HG03571 (cell line): ENCODE results near the gene MXRA7.
"Not testable (repeated sequence)": the region's sequence is repeated elsewhere in the genome, so short reads cannot be mapped to it uniquely, and the experiment has no call there.

Experiments used
- ATAC-seq: cut with Tn5 transposase; IDR thresholded peaks from one replicate; pipeline ENCODE4 v1.9.1; 2021; ENCODE audit not compliant: unreplicated experiment

Gene MXRA7

GRCh38 chr17:76735586-76736348, 25.0 kb upstream of the MXRA7 start:
- ATAC-seq = no peak

DNA sequence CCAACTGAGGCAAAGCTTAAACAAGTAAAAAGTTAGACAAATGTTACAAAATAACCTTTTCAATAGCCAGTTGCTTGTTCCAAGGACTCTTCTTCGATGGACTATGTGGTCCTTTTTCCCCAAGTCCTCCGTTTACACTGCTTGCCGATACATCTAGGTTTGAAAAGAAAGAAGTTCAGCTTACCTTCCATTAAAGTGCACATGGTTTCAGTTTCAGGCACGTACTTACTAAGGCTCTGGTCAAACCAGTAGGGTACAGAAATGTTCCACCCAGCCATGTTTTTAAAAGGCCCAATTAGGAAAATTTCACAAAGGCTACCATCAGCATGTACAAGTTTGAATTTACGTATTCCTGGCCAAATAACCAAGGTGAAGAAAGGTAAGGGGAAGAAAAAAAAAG, 24.2 kb upstream of the MXRA7 start:
- ATAC-seq = no peak

DNA sequence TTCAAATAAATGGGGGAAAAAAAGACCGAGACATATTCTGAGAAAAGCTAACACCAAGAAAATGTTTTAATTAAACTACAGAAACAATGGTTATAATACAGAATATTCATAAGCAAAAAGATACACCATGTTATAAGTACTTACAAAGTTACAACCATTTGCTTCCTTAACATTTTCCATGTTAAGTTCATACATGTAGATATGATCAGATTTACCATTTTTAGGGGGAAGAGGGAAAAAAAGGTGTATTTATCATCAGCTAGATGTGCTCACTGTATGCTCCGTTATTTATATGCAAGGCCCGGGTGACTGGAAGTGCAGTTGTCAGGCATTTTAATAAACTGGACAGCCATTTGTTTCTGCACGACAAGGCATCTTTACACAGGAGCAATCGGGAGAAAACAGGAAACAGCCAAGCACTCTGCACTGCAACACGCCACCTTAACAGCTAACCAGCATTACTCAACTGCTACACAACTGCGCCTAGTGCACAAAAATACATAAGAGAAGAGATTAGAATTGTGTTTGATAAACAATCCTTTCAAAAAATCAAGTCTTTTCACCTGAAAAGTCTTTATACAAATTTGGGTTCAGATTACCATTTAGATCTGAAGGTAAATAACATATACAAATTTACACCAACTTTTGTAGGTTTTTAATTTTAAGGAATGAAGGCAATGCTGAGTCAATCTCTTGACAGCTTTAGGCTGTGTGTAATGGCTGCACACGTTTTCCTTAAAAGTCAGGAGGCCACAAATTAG, 23.5 kb upstream of the MXRA7 start:
- ATAC-seq = no peak

DNA sequence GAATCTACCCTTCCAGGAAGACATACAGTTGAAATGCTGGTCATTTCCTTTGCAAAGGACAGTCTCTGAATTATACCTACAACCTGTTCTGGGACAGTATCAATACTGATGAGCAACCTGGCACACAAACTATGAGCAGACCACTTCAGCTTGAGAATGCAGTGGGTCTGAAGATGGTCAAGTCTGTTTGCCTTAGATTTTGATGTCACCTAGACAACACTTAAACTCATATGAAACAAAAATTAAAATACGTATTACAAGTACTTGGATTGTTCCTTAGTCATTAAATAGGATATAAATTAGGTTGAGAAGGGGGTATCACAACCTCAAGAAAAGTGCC, 22.8 kb upstream of the MXRA7 start:
- no peak for ATAC-seq

GRCh38 chr17:76732734-76733617, 22.2 kb upstream of the MXRA7 start:
- ATAC-seq = no peak

DNA sequence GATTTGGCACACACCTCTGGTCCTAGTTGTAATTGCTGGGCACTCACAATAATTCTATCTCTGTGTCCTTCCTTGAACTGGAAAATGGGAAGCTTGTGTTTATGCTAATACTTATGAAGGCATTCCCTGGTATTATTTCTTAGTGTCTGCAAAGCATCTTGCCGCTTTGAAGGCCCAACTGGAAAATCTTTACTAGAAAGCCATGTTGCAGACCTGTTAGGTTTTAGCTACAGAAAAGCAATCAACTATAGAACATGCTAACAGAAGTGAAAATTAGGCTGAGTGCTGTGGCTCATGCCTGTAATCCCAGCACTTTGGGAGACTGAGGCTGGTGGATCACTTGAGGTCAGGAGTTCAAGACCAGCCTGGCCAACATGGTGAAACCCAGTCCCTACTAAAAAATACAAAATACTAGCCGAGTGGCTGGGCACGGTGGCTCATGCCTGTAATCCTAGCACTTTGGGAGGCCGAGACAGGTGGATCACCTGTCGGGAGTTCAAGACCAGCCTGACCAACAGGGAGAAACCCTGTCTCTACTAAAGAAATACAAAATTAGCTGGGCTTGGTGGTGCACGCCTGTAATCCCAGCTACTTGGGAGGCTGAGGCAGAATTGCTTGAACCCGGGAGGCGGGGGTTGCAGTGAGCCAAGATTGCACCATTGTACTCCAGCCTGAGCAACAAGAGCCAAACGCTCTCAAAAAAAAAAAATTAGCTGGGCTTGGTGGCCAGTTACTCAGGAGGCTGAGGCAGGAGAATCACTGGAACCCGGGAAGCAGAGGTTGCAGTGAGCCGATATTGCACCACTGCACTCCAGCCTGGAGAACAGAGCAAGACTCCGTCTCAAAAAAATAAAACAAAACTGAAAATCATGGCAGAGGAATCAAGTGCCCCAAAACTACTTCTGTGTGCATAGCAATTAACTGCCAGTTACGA, 21.3 kb upstream of the MXRA7 start:
- ATAC-seq = not testable (repeated sequence)

DNA sequence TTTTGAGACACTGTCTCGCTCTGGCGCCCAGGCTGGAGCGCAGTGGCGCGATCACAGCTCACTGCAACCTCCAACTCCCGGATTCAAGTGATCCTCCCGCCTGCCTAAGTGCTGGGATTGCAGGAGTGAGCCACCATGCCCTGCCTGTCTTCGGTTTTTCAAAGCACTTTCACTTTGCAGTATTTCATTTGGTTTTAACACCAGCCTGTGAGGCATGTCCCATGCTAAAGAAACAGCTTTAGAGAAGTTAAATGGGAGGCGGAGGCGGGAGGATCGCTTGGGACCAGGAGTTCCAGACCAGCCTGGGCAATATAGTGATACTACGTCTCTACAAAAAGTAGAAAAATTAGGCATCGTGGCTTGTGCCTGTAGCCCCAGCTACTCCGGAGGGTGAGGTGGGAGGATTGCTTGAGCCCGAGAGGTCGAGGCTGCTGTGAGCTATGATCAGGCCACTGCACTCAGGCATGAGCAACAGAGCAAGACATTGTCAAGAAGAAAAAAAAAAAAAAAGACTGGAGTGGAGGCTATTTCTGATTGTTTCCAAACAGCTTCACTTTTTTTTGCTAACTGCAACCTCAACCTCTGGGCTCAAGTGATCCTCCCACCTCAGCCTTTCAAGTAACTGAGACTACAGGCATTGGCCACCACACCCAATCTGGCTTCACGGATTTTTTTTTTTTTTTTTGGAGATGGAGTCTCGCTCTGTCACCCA, 17.1 kb upstream of the MXRA7 start:
- ATAC-seq = no peak

- peak; percentile 33 for ATAC-seq
Measured at GRCh38 chr17:76726776-76727718, 16.3 kb upstream of the MXRA7 start, which contains the start of gene METTL23. Gene METTL23, plus strand, starts transcription at chr17:76726839. Its CDS starts 2,872 bp downstream, at chr17:76729711.

DNA sequence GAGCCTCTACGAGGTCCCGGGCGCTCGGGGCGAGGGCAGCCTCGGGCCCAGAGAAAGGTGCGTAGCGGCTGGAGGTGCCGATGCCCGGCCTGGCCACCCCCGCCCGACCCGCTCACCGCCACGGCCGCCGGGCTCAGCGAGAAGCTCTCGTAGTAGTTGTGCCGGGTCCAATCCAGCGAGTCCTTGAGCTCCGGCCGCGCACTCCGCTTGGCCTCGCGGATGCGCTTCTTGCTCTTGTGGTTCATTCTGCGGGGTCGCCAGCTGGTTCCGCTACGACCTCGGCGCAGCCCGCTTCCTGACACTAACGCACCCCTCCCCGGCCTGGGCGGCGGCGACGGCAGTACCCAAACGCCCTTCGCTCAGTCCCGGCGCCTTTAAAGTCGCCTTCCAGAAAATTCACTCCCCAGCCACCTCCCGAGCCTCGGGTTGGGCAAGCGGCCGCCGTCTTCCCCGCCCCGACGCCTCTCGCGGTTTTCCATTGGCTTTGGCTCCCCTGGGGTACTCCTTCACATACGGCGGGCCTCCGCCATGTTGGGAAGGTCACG, 15.5 kb upstream of the MXRA7 start, which contains the start of gene JMJD6:
TSS of gene JMJD6 (minus strand) at position 376 of the 545 bp plus-strand sequence. CDS start at position 245, 131 bp downstream.
- ATAC-seq = peak; percentile 53

DNA sequence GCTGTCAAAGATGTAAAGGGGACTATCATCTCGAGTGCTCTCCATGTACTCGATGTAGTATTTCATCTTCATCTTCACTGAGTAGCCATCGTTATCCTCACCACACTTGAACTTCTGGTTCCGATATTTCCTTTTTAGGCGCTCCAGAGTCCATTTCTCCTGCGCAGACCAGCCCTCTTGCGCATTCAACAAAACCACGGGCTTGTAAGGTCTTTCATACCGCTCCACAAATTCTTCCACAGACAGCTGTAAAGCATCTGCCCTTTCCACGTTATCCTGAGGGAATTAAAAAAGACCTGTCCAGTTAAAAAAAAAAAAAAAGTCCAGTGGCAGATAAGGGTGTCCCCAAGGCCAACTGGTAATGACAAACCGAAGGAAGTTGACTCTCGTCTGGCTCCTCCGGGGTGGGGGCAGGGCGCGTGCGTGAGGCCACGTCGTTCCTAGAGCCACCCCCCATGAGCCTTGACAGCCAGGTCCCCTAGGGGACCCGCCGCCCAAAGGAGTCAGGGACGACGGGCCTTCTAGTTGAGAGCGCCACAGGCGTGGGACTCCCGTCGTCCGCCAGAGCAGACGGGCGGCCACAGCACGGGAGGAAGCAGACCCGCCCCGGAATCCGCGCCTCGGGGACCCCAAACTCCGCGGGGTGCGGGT, 14.9 kb upstream of the MXRA7 start:
- peak; percentile 19 for ATAC-seq

- no peak for ATAC-seq
Measured at GRCh38 chr17:76723812-76724211, 13.0 kb upstream of the MXRA7 start.

- not testable (repeated sequence) for ATAC-seq
Measured at GRCh38 chr17:76722977-76723376, 12.2 kb upstream of the MXRA7 start.

DNA sequence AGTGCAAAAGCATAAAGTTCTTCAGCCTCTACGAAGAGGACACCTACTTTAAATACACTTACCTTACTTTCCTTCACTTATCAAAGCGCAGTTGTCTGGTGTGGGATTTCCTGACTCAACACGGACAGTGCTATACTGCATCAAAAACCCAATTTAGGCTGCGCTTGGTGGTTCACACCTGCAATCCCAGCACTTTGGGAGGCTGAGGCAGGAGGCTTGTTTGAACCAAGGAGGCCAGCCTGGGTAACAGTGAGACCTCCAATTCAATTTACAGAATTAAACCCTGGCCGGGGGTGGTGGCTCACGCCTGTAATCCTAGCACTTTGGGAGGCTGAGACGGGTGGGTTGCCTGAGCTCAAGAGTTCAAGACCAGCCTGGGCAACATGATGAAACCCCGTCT, 11.5 kb upstream of the MXRA7 start:
- ATAC-seq = no peak

- ATAC-seq = no peak
Measured at GRCh38 chr17:76721463-76721862, 10.7 kb upstream of the MXRA7 start.

DNA sequence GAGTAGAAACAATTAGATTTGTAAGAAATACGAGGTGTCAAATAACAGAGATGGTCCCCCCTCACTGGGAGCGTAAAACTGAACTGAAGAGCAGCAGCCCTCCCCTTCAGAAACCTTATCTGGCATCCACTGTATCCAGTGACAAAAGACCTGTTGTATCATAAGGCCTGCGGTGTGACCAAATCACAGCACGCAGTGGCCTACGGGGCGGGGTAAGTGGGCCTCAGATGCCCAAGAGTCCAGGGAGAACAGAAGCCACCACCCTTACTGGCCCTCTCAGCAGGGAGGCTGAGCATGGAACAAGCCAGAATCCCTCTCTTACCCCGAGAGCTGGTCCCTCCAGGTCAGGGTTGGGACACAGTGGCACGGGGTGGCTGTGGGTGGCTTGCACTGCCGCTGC, 10.2 kb upstream of the MXRA7 start:
- no peak for ATAC-seq

DNA sequence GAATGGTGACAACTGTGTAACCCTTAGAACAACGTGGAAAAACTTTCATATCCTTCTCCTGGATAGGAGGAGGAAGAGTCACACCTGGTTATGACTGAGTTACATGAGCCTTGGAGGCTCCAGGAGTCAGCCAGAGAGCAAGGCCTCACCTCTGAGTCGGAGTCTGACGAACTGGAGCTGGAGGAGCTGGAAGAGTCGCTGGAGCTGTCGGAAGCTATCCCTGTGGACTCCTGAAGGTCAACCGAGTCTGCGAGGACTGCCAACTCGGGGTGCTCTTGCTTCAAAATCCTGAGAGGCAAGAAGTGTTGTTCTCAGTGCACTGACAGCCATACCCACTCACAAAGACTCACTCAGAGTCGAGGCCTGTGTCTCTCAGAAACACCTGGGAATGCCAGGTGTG, 9.4 kb upstream of the MXRA7 start:
- no peak for ATAC-seq

DNA sequence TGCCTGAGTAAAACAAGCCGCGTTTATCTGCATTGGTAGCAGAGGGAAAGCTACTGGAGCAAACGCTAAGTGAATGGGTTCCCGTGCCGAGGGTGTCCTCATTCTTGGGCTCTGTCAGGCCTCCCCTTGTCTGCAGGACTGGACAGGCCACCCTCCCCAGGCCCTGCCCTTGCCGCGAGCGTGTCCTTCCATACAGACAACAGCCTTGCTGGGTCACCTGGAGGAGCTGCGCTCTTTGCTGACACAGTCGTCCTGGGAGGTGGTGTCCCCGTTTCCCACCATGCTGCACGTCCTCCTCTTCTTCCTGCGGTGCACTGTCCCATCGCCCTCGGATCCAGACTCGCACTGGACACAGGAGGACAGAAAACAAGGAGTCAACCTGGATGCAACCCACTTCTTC, 7.8 kb upstream of the MXRA7 start:
- ATAC-seq = no peak

GRCh38 chr17:76716839-76717215, 6.1 kb upstream of the MXRA7 start:
- ATAC-seq = no peak
